ENCODE results near the gene RNASE11. TPM values are rescaled to one million over a fixed set of nuclear protein-coding genes. Genes with fewer than 3 reads are reported as not detected.
A peak's percentile ranks its signal among the peaks of the same experiment; 100 is the strongest.

The RNASE11 gene
- total and polyA plus RNA-seq, 10 of the 15 experiments (the other 5 are each of a cell fraction or from before 2014, with no cell fraction given): not detected

- no peak for TF ChIP-seq YY1 (IDR thresholded peaks at IDR 0.05; ENCODE audit: low read depth, low read length)
- TF ChIP-seq CEBPB (IDR thresholded peaks at IDR 0.05; ENCODE audit: borderline replicate concordance in 1 of 2, low read depth in 2 of 2, low read length in 2 of 2): no peak
- no peak for TF ChIP-seq RELB (IDR thresholded peaks at IDR 0.05; ENCODE audit: low read depth)
- TF ChIP-seq YBX1 (IDR thresholded peaks at IDR 0.05): no peak
- no peak for TF ChIP-seq TBL1XR1 (IDR thresholded peaks at IDR 0.05; ENCODE audit: low read depth, low read length)
- no peak for TF ChIP-seq KDM1A (IDR thresholded peaks at IDR 0.05; ENCODE audit: borderline replicate concordance)
Observed at GRCh38 chr14:20626274-20626673, 38.5 kb upstream of the RNASE11 start (continued).

- Histone ChIP-seq H2AFZ (ENCODE audit: control insufficient read depth, low read depth, low read length) (peak overlapping the region; percentile 37), H4K20me1 (ENCODE audit: control insufficient read depth, insufficient read depth) (no peaks in the 10 kb centered on the region), H3K9me3 (replicated peaks; ENCODE audit: control insufficient read depth, insufficient read depth, low read length) (no peaks in the 10 kb centered on the region), H3K79me2 (ENCODE audit: control insufficient read depth, insufficient read depth, low read length) (no peaks in the 10 kb centered on the region), H3K4me1 (ENCODE audit: control insufficient read depth, insufficient read depth, low read length) (peaks cover 24% of the 10 kb centered on the region), H3K27me3 (replicated peaks in 1 of 2; ENCODE audit: control insufficient read depth in 2 of 2, insufficient read depth in 2 of 2, low read length in 1 of 2) (peaks cover 0 to 2% of the 10 kb centered on the region in 2 experiments; a peak in 2 of 4 replicates), H3K9ac (ENCODE audit: control insufficient read depth, insufficient read depth, low read length) (peak overlapping the region; percentile 47; the same call in 1 of the 2 replicates), H3K27ac (ENCODE audit: control insufficient read depth, insufficient read depth) (no peak overlapping the region), H3K4me3 (peak overlapping the region; percentile 72), H3K36me3 (ENCODE audit: control insufficient read depth in 2 of 2, insufficient read depth in 2 of 2, low read length in 1 of 2) (no peaks in the 10 kb centered on the region), H3K4me2 (ENCODE audit: control insufficient read depth, insufficient read depth) (peak overlapping the region; percentile 97)
- BruUV-seq (replicated peaks): no TSS peak
- DNase-seq (ENCODE audit: low read depth, low spot score) (no peak), FAIRE-seq (no peak), ATAC-seq (peak; percentile 70)
- ChIA-PET CTCF (interaction anchor here (1.1 to 3.6 kb wide), 4 partner anchors 11 to 59 kb away, joined by 3 to 21 read pairs (median 12); no protein-coding TSS in a partner anchor), RAD21 (ENCODE audit: unreplicated experiment) (interaction anchor here (2.7 to 2.9 kb wide), 3 partner anchors 12 to 59 kb away, joined by 11 to 17 read pairs (median 13); partner anchors contain the start of gene RNASE4), SMC1A (ENCODE audit: uncharacterized antibody, unreplicated experiment) (interaction anchor here (1.0 to 3.7 kb wide), 3 partner anchors 14 to 57 kb away, joined by 4 to 26 read pairs (median 4); no protein-coding TSS in a partner anchor), POLR2A (no interaction called here)
- under 1% methylated on average over 22 of the region's 22 CpGs for WGBS (ENCODE audit: insufficient coverage, insufficient replicate concordance, low lambda C conversion rate, missing lambda C conversion rate)
- in situ Hi-C loops (cut with MboI) (no loop called here), intact Hi-C loops (cut with micrococcal nuclease; ENCODE audit: unreplicated experiment) (loop anchor here (1.0 kb wide), 1 partner anchor 11 kb away; no protein-coding TSS in a partner anchor)
- 0 out of 2 replicates have a peak, but pooled peaks have one; percentile 31 for TF ChIP-seq MAX (IDR thresholded peaks at IDR 0.05; ENCODE audit: low read depth, low read length)
- no peak for TF ChIP-seq RAD51 (IDR thresholded peaks at IDR 0.05)
- no peak for TF ChIP-seq ZNF274 (IDR thresholded peaks at IDR 0.05; ENCODE audit: insufficient read depth, insufficient read length)
- no peak for TF ChIP-seq HCFC1 (IDR thresholded peaks at IDR 0.05; ENCODE audit: low read length)
- TF ChIP-seq RELB (IDR thresholded peaks at IDR 0.05; ENCODE audit: low read depth): 0 out of 2 replicates have a peak, but pooled peaks have one; percentile 13
- TF ChIP-seq BACH1 (IDR thresholded peaks at IDR 0.05; ENCODE audit: borderline replicate concordance): no peak
- TF ChIP-seq IKZF2 (IDR thresholded peaks at IDR 0.05): peak in 1 of 2 experiments; percentile 39; a peak in 3 of 4 replicates
- TF ChIP-seq EGR1 (IDR thresholded peaks at IDR 0.05; ENCODE audit: borderline replicate concordance in 1 of 2, low read depth in 2 of 2, low read length in 2 of 2): peak in 1 of 2 experiments; percentile 61; a peak in 1 of 3 replicates
- TF ChIP-seq NFYB (IDR thresholded peaks at IDR 0.05; ENCODE audit: insufficient read depth, low read depth, low read length): no peak
- no peak for TF ChIP-seq ESRRA (IDR thresholded peaks at IDR 0.05; ENCODE audit: low read length)
- peak; percentile 60; the same call in 1 of the 2 replicates for TF ChIP-seq NBN (IDR thresholded peaks at IDR 0.05)
- no peak for TF ChIP-seq ASH2L (IDR thresholded peaks at IDR 0.05; ENCODE audit: borderline replicate concordance, low read depth)
- TF ChIP-seq MLLT1 (IDR thresholded peaks at IDR 0.05): 0 out of 2 replicates have a peak, but pooled peaks have one; percentile 16
Observed at GRCh38 chr14:20624495-20625070, 36.8 kb upstream of the RNASE11 start.
